Measurements from ENCODE around the gene CISTR.

Gene CISTR

GRCh38 chr12:53775478-53776145 lies 23.8 kb upstream of the CISTR start:
- no peaks in the 10 kb centered on the region for H3K36me3 ChIP-seq (ENCODE audit: control insufficient read depth, insufficient read depth, low read length)
- DNase-seq (ENCODE audit: extremely low read depth, insufficient read length), result no peak
- no peak for TF ChIP-seq CTCF (IDR thresholded peaks at IDR 0.05; ENCODE audit: insufficient read depth, low read length, poor library complexity, severe bottlenecking)
- no peaks in the 10 kb centered on the region; the same call in none of the 2 replicates for H3K27me3 ChIP-seq (replicated peaks; ENCODE audit: control insufficient read depth, insufficient read depth, low read length)
- H3K4me3 ChIP-seq (replicated peaks; ENCODE audit: low read depth, low read length), result no peak overlapping the region

- no peak for TF ChIP-seq CTCF (IDR thresholded peaks at IDR 0.05; ENCODE audit: insufficient read depth, low read length, poor library complexity, severe bottlenecking)
- H3K27me3 ChIP-seq (replicated peaks; ENCODE audit: control insufficient read depth, insufficient read depth, low read length), result no peaks in the 10 kb centered on the region; the same call in none of the 2 replicates
- no peak overlapping the region for H3K4me3 ChIP-seq (replicated peaks; ENCODE audit: low read depth, low read length)
- DNase-seq (ENCODE audit: extremely low read depth, insufficient read length), result no peak
- H3K36me3 ChIP-seq (ENCODE audit: control insufficient read depth, insufficient read depth, low read length), result no peaks in the 10 kb centered on the region
Observed at GRCh38 chr12:53770281-53770680, 18.5 kb upstream of the CISTR start.

GRCh38 chr12:53768976-53769375 lies 17.2 kb upstream of the CISTR start:
- no peaks in the 10 kb centered on the region; the same call in none of the 2 replicates for H3K27me3 ChIP-seq (replicated peaks; ENCODE audit: control insufficient read depth, insufficient read depth, low read length)
- no peak overlapping the region for H3K4me3 ChIP-seq (replicated peaks; ENCODE audit: low read depth, low read length)
- TF ChIP-seq CTCF (IDR thresholded peaks at IDR 0.05; ENCODE audit: insufficient read depth, low read length, poor library complexity, severe bottlenecking), result no peak
- no peak for DNase-seq (ENCODE audit: extremely low read depth, insufficient read length)
- no peaks in the 10 kb centered on the region for H3K36me3 ChIP-seq (ENCODE audit: control insufficient read depth, insufficient read depth, low read length)

- no peak for DNase-seq (ENCODE audit: extremely low read depth, insufficient read length)
- H3K4me3 ChIP-seq (replicated peaks; ENCODE audit: low read depth, low read length), result no peak overlapping the region
- no peak for TF ChIP-seq CTCF (IDR thresholded peaks at IDR 0.05; ENCODE audit: insufficient read depth, low read length, poor library complexity, severe bottlenecking)
- no peaks in the 10 kb centered on the region; the same call in none of the 2 replicates for H3K27me3 ChIP-seq (replicated peaks; ENCODE audit: control insufficient read depth, insufficient read depth, low read length)
- H3K36me3 ChIP-seq (ENCODE audit: control insufficient read depth, insufficient read depth, low read length), result no peaks in the 10 kb centered on the region
Observed at GRCh38 chr12:53766881-53767280, 15.1 kb upstream of the CISTR start.

- DNase-seq (ENCODE audit: extremely low read depth, insufficient read length), result no peak
- no peak for TF ChIP-seq CTCF (IDR thresholded peaks at IDR 0.05; ENCODE audit: insufficient read depth, low read length, poor library complexity, severe bottlenecking)
- Histone ChIP-seq H3K36me3 (ENCODE audit: control insufficient read depth, insufficient read depth, low read length) (no peaks in the 10 kb centered on the region), H3K27me3 (replicated peaks; ENCODE audit: control insufficient read depth, insufficient read depth, low read length) (no peaks in the 10 kb centered on the region; the same call in 1 of the 2 replicates), H3K4me3 (replicated peaks; ENCODE audit: low read depth, low read length) (no peak overlapping the region)
Observed at GRCh38 chr12:53765891-53766290, 14.1 kb upstream of the CISTR start.
